ENCODE data around the gene PSMD3.

DNA sequence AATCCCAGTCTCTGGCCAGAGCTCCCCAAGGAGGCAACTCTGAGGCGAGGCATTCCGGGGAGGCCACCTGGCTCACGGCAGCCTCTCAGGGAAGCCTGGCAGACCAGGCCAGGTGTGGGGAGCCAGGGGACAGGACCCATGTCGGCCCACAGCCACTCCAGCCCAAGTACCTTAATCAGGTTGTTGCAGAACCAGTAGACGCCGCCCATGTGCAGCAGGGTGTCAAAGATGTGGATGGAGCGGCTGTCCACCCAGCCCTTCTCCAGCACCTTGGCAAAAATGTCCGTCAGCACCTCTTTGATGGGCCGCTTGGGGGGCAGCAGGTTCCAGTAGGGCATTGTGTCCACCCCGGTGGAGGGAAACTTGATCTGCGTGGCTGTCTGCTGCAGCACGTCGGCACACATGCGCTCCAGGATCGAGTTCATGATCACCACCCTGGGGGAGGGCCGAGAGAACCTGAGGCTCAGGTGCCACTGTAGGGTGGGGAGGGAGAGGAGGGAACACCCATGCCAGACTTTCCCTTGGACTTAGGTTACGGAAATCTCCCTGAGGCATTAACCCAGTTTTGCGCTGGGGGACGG, 42.4 kb downstream of the PSMD3 start:
- TF ChIP-seq, protein P1, sequence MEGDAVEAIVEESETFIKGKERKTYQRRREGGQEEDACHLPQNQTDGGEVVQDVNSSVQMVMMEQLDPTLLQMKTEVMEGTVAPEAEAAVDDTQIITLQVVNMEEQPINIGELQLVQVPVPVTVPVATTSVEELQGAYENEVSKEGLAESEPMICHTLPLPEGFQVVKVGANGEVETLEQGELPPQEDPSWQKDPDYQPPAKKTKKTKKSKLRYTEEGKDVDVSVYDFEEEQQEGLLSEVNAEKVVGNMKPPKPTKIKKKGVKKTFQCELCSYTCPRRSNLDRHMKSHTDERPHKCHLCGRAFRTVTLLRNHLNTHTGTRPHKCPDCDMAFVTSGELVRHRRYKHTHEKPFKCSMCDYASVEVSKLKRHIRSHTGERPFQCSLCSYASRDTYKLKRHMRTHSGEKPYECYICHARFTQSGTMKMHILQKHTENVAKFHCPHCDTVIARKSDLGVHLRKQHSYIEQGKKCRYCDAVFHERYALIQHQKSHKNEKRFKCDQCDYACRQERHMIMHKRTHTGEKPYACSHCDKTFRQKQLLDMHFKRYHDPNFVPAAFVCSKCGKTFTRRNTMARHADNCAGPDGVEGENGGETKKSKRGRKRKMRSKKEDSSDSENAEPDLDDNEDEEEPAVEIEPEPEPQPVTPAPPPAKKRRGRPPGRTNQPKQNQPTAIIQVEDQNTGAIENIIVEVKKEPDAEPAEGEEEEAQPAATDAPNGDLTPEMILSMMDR (IDR thresholded peaks at IDR 0.05): no peak
- no peak for TF ChIP-seq POLR2A (IDR thresholded peaks at IDR 0.05)
